ENCODE results near the gene CACNG4.

GRCh38 chr17:67058036-67058435, 93.5 kb downstream of the CACNG4 start:
- TF ChIP-seq EZH2 (IDR thresholded peaks at IDR 0.05; ENCODE audit: low read depth) = no peak
- TF ChIP-seq CTCF (conservative IDR thresholded peaks at IDR 0.05) = no peak

Data from PC-9 (cell line).